ENCODE data around the gene TULP4. TPM values are rescaled to one million over a fixed set of nuclear protein-coding genes. Genes with fewer than 3 reads are reported as not detected.
"Not testable (repeated sequence)": the region's sequence is repeated elsewhere in the genome, so short reads cannot be mapped to it uniquely, and the experiment has no call there.

Gene TULP4
- total RNA-seq, 2 donors from 2014 or later: 140 to 199 TPM

DNA sequence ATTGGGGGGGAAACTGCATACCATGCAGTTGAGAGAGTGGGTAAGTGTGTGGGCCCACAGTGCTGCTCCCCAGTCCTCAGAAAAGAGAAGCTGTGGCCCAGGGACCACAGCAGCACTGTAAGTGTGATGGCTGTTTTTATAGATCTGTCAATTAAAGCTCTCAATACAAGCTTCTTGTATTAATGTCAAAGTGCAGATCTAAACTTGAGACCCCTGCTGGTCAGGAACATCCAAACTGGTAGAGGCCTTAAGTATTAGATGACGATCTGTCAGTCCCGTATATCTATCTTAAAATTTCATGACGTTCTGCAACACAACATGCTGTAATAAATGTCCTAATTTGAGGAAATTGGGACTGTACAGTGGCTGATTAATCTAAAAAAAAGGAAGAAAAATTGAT lies 74.8 kb downstream of the TULP4 start:
- Histone ChIP-seq H3K27me3 (no peaks in the 10 kb centered on the region), H3K9me3 (no peaks in the 10 kb centered on the region), H3K4me1 (no peaks in the 10 kb centered on the region), H3K36me3 (no peaks in the 10 kb centered on the region), H3K4me3 (no peak overlapping the region), H3K27ac (no peak overlapping the region)
- no peak for DNase-seq (ENCODE audit: low spot score)
- TF ChIP-seq, protein P1, sequence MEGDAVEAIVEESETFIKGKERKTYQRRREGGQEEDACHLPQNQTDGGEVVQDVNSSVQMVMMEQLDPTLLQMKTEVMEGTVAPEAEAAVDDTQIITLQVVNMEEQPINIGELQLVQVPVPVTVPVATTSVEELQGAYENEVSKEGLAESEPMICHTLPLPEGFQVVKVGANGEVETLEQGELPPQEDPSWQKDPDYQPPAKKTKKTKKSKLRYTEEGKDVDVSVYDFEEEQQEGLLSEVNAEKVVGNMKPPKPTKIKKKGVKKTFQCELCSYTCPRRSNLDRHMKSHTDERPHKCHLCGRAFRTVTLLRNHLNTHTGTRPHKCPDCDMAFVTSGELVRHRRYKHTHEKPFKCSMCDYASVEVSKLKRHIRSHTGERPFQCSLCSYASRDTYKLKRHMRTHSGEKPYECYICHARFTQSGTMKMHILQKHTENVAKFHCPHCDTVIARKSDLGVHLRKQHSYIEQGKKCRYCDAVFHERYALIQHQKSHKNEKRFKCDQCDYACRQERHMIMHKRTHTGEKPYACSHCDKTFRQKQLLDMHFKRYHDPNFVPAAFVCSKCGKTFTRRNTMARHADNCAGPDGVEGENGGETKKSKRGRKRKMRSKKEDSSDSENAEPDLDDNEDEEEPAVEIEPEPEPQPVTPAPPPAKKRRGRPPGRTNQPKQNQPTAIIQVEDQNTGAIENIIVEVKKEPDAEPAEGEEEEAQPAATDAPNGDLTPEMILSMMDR (IDR thresholded peaks at IDR 0.05): no peak

DNA sequence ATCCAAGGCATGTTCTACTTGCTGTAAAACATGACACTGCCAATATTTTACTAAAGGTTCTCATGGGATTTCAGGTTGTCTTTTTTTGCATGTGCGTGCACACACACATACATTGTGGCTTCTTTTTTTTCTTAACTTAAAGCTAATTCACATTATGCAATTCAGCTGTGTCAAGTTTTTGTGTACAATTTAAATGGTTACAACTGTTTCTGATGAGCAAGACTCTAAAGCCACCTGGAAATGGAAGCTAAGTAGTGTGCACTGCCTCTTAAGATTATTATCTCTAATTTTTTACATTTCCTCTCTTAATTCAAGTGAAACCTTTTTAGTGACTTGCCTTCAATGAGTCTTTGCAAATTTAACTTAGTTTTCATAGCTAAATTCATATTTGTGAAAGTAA lies 75.3 kb downstream of the TULP4 start:
- H3K27me3 ChIP-seq: no peaks in the 10 kb centered on the region
- no peaks in the 10 kb centered on the region for H3K36me3 ChIP-seq
- H3K9me3 ChIP-seq: no peaks in the 10 kb centered on the region
- H3K27ac ChIP-seq: no peak overlapping the region
- H3K4me1 ChIP-seq: no peaks in the 10 kb centered on the region
- H3K4me3 ChIP-seq: no peak overlapping the region
- no peak for DNase-seq (ENCODE audit: low spot score)
- TF ChIP-seq, protein P1 (IDR thresholded peaks at IDR 0.05): no peak

DNA sequence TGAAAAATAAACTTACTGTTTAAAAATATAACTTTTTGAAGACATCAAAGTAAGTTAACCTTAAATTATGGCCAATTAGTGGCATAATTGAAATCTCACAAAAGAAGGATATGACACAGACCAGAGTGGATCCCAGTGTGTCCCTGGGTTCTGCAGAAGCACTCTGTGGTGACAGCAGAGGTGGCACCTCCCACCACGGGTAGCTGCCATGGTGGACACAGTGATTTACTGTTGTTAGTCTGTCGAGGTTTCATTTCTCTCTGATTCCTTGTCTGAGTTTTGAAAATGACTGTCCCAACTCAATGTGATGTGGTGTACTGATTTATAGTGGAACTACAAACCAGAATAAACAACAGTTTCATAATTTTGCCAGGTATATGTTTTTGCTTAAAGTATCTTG lies 76.5 kb downstream of the TULP4 start:
- Histone ChIP-seq H3K4me1 (no peaks in the 10 kb centered on the region), H3K9me3 (no peaks in the 10 kb centered on the region), H3K36me3 (no peaks in the 10 kb centered on the region), H3K27ac (no peak overlapping the region), H3K4me3 (no peak overlapping the region), H3K27me3 (no peaks in the 10 kb centered on the region)
- TF ChIP-seq, protein P1 (IDR thresholded peaks at IDR 0.05): no peak
- DNase-seq (ENCODE audit: low spot score): no peak

DNA sequence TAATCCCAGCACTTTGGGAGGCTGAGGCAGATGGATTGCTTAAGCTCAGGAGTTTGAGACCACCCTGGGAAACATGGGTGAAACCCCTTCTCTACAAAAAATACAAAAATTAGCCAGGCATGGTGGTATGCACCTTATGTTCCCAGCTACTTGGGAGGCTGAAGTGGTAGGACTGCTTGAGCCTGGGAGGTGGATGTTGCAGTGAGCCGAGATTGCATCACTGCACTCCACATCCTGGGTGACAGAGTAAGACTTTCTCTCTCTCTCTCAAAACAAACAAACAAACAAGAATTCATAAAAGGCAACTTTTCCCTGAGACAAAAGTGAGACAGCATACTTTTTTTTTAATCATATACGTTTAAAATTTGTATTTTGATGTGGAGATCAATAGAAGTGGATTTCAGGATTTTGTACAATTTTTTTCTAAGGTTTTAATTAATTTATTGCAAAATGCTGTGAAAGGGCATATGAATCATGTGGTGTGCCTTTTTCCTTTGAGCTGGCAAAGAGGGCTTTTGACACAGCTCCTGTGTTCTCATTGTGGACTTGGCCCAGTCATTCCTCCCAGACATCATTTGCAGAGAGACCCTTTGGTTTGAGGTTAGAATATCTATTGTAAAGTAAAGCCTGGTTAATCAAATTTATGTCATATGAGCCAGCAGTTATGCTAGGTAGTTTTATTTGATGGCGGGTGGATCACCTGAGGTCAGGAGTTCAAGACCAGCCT lies 77.1 kb downstream of the TULP4 start:
- Histone ChIP-seq H3K27ac (no peak overlapping the region), H3K27me3 (no peaks in the 10 kb centered on the region), H3K36me3 (no peaks in the 10 kb centered on the region), H3K4me1 (no peaks in the 10 kb centered on the region), H3K4me3 (no peak overlapping the region), H3K9me3 (no peaks in the 10 kb centered on the region)
- DNase-seq (ENCODE audit: low spot score): no peak
- TF ChIP-seq, protein P1 (IDR thresholded peaks at IDR 0.05): no peak

DNA sequence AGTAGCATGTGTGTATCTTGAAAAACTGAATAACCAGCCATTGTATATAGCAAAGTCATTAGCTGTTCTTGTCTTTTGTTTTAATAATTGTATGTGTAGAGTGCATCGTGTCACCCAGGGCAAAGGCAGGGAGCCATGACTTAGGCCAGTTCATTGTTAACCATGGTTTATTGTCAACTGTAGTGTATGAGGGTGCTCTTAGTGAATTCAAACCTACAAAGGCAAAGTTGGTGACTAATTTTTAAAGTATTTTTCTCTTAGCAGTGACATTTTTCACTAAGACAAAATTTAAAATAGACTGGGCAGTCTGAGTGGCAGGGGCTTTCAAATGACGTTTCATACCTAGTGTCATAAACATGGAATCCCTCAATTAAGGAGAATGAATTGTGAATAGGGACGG lies 79.0 kb downstream of the TULP4 start:
- H3K27me3 ChIP-seq: no peaks in the 10 kb centered on the region
- DNase-seq (ENCODE audit: low spot score): no peak
- H3K4me1 ChIP-seq: no peaks in the 10 kb centered on the region
- H3K4me3 ChIP-seq: no peak overlapping the region
- H3K36me3 ChIP-seq: no peaks in the 10 kb centered on the region
- no peak overlapping the region for H3K27ac ChIP-seq
- TF ChIP-seq, protein P1 (IDR thresholded peaks at IDR 0.05): no peak
- H3K9me3 ChIP-seq: no peaks in the 10 kb centered on the region

DNA sequence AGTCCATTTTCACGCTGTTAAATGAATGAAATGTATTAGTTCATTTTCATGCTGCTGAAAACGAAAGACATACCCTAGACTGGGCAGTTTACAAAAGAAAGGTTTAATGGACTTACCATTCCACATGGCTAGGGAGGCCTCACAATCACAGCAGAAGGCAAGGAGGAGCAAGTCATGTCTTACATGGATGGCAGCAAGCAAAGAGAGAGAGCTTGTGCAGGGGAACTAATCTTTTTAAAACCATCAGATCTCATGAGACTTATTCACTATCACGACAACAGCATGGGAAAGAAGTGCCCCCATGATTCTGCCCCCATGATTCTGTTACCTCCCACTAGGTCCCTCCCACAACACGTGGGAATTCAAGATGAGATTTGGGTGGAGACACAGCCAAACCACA lies 79.7 kb downstream of the TULP4 start:
- H3K9me3 ChIP-seq; DNase-seq (ENCODE audit: low spot score); H3K4me3 ChIP-seq; H3K27me3 ChIP-seq; H3K27ac ChIP-seq; H3K4me1 ChIP-seq; H3K36me3 ChIP-seq: not testable (repeated sequence)

All from right atrium auricular region (tissue), 2 donors.